SK-MEL-5 (cell line): ENCODE data around the gene INTS3. TPM values are rescaled to one million over a fixed set of nuclear protein-coding genes. Genes with fewer than 3 reads are reported as not detected.
"Not testable (repeated sequence)": the region's sequence is repeated elsewhere in the genome, so short reads cannot be mapped to it uniquely, and the experiment has no call there.

Source experiments
- DNase-seq: peaks from one replicate; pipeline ENCODE4 v3.0.0-alpha.2; 2016; ENCODE audit warnings: low read depth, low spot score
- in situ Hi-C: cut with HindIII; loops from 2 replicates; pipeline ENCODE4 v1.10.0; 2016; ENCODE audit warnings: low sequenced_read_pairs, high pct_unique_total_duplicates, low pct_unique_long_range_greater_than_20kb
- total RNA-seq: library from RNA; depleted of rRNA; stranded (reverse); fragments of >200 nt; shearing (Covaris generic); gene quantifications from 2 replicates; pipeline ENCODE4 v1.2.3, GENCODE V29; 2014

INTS3 gene
- total RNA-seq, 1 experiment from 2014 or later = 63.2 TPM

GRCh38 chr1:153697191-153698019 is 30.4 kb upstream of the INTS3 start:
- DNase-seq = no peak
- in situ Hi-C loops = no loop called here

- in situ Hi-C loops = no loop called here
- DNase-seq = no peak
Measured at GRCh38 chr1:153698020-153698922, 29.6 kb upstream of the INTS3 start.

GRCh38 chr1:153698923-153699714 is 28.7 kb upstream of the INTS3 start:
- DNase-seq = peak; percentile 66
- in situ Hi-C loops = no loop called here

- in situ Hi-C loops = no loop called here
- DNase-seq = no peak
Measured at GRCh38 chr1:153699768-153700167, 28.1 kb upstream of the INTS3 start.

GRCh38 chr1:153705484-153705883 is 22.4 kb upstream of the INTS3 start:
- in situ Hi-C loops = no loop called here
- DNase-seq = no peak

GRCh38 chr1:153711026-153711425 is 16.8 kb upstream of the INTS3 start:
- in situ Hi-C loops = no loop called here

GRCh38 chr1:153716211-153716610 is 11.6 kb upstream of the INTS3 start:
- DNase-seq, in situ Hi-C loops: not testable (repeated sequence)

More at GRCh38 chr1:153711026-153711425, 16.8 kb upstream of the INTS3 start:
- no peak for DNase-seq

GRCh38 chr1:153717330-153717729 is 10.5 kb upstream of the INTS3 start:
- in situ Hi-C loops = no loop called here

GRCh38 chr1:153723687-153724086 is 4.2 kb upstream of the INTS3 start:
- no peak for DNase-seq
- in situ Hi-C loops = no loop called here

More at GRCh38 chr1:153717330-153717729, 10.5 kb upstream of the INTS3 start:
- DNase-seq = no peak

- DNase-seq, in situ Hi-C loops: not testable (repeated sequence)
Measured at GRCh38 chr1:153724634-153725033, 3.2 kb upstream of the INTS3 start.

GRCh38 chr1:153728305-153729066 is 636 bp downstream of the INTS3 start:
- peak; percentile 63 for DNase-seq

GRCh38 chr1:153730468-153730988 is 2.7 kb downstream of the INTS3 start:
- in situ Hi-C loops = no loop called here
- no peak for DNase-seq

More at GRCh38 chr1:153728305-153729066, 636 bp downstream of the INTS3 start:
- in situ Hi-C loops = no loop called here

- in situ Hi-C loops = no loop called here
- no peak for DNase-seq
Measured at GRCh38 chr1:153733970-153734369, 6.1 kb downstream of the INTS3 start.

GRCh38 chr1:153734396-153735089 is 6.7 kb downstream of the INTS3 start:
- in situ Hi-C loops = no loop called here

GRCh38 chr1:153735090-153735420 is 7.2 kb downstream of the INTS3 start:
- in situ Hi-C loops = no loop called here

More at GRCh38 chr1:153734396-153735089, 6.7 kb downstream of the INTS3 start:
- DNase-seq = no peak

GRCh38 chr1:153741986-153742385 is 14.1 kb downstream of the INTS3 start:
- in situ Hi-C loops = no loop called here
- no peak for DNase-seq

More at GRCh38 chr1:153735090-153735420, 7.2 kb downstream of the INTS3 start:
- no peak for DNase-seq
